ENCODE data around the gene RAP1GAP2. TPM values are rescaled to one million over a fixed set of nuclear protein-coding genes. Genes with fewer than 3 reads are reported as not detected.
"Not testable (repeated sequence)": the region's sequence is repeated elsewhere in the genome, so short reads cannot be mapped to it uniquely, and the experiment has no call there.

RAP1GAP2 gene
- polyA plus RNA-seq, 1 donor: 23.1 TPM

- no peak for DNase-seq
Measured at GRCh38 chr17:2814049-2814448, 17.8 kb downstream of the RAP1GAP2 start.

- DNase-seq: no peak
Measured at GRCh38 chr17:2814481-2815341, 18.5 kb downstream of the RAP1GAP2 start.

GRCh38 chr17:2815781-2816185, 19.5 kb downstream of the RAP1GAP2 start:
- no peak for DNase-seq

GRCh38 chr17:2816688-2817087, 20.4 kb downstream of the RAP1GAP2 start:
- DNase-seq: no peak

- not testable (repeated sequence) for DNase-seq
Measured at GRCh38 chr17:2819294-2819693, 23.1 kb downstream of the RAP1GAP2 start.

- DNase-seq: no peak
Measured at GRCh38 chr17:2819921-2820501, 23.8 kb downstream of the RAP1GAP2 start.

GRCh38 chr17:2821868-2822267, 25.6 kb downstream of the RAP1GAP2 start:
- no peak for DNase-seq

GRCh38 chr17:2822358-2822757, 26.1 kb downstream of the RAP1GAP2 start:
- DNase-seq: no peak

- no peak for DNase-seq
Measured at GRCh38 chr17:2825253-2825970, 29.2 kb downstream of the RAP1GAP2 start.

- no peak for DNase-seq
Measured at GRCh38 chr17:2828397-2829038, 32.3 kb downstream of the RAP1GAP2 start.

GRCh38 chr17:2830678-2831077, 34.4 kb downstream of the RAP1GAP2 start:
- no peak for DNase-seq

- no peak for DNase-seq
Measured at GRCh38 chr17:2835780-2836179, 39.5 kb downstream of the RAP1GAP2 start.

- no peak for DNase-seq
Measured at GRCh38 chr17:2837147-2837561, 40.9 kb downstream of the RAP1GAP2 start.

GRCh38 chr17:2841606-2842005, 45.4 kb downstream of the RAP1GAP2 start:
- DNase-seq: no peak

GRCh38 chr17:2842464-2842863, 46.2 kb downstream of the RAP1GAP2 start:
- no peak for DNase-seq

- DNase-seq: no peak
Measured at GRCh38 chr17:2844416-2844815, 48.2 kb downstream of the RAP1GAP2 start.

- no peak for DNase-seq
Measured at GRCh38 chr17:2847381-2848333, 51.4 kb downstream of the RAP1GAP2 start.

- DNase-seq: no peak
Measured at GRCh38 chr17:2849327-2849670, 53.1 kb downstream of the RAP1GAP2 start.

GRCh38 chr17:2850991-2851390, 54.8 kb downstream of the RAP1GAP2 start:
- DNase-seq: no peak

GRCh38 chr17:2851615-2852014, 55.4 kb downstream of the RAP1GAP2 start:
- no peak for DNase-seq

- no peak for DNase-seq
Measured at GRCh38 chr17:2852221-2852620, 56.0 kb downstream of the RAP1GAP2 start.

Data from left kidney (tissue), 2 donors.